OCI-LY7 (cell line): Measurements from ENCODE around the gene TRIAP1.

Experiments
- CTCF ChIP-seq: fragments of 200-600 bp; sonication (generic); conservative IDR thresholded peaks from 2 replicates; pipeline ENCODE4 v1.5.1; 2014; ENCODE audit warnings: mild to moderate bottlenecking, antibody characterized with exemption, low read length, moderate library complexity, mixed read lengths
- EZH2phosphoT487 ChIP-seq: fragments of 200-600 bp; sonication (generic); IDR thresholded peaks from 2 replicates; pipeline ENCODE4 v1.6.1; 2018; ENCODE audit warnings: low read depth, borderline replicate concordance, mild to moderate bottlenecking, mixed run types, antibody characterized with exemption, low read length, moderate library complexity, mixed read lengths

- TF ChIP-seq CTCF (no peak), EZH2phosphoT487 (no peak)
These were observed 44.0 kb downstream of the TRIAP1 start for GRCh38 chr12:120402217-120402616.
